Lower leg skin (tissue), 4 donors: ENCODE data around the gene PPIP5K2. TPM values are rescaled to one million over a fixed set of nuclear protein-coding genes. Genes with fewer than 3 reads are reported as not detected.

Source experiments
- DNase-seq, 2 donors: peaks; one replicate each; pipeline ENCODE4 v3.0.0-alpha.2; 2019; ENCODE audit warnings: low spot score in 2 of 2
- H3K4me3 ChIP-seq: fragments of 200-600 bp; sonication (generic); 2 replicates; pipeline ENCODE4 v1.5.1; 2017; ENCODE audit warnings: mild to moderate bottlenecking, low read depth; ENCODE audit not compliant: poor library complexity, severe bottlenecking
- POLR2A ChIP-seq, 2 donors: fragments of 450-650 bp; IDR thresholded peaks; one replicate each; pipeline ENCODE4 v1.6.1; 2016 to 2017; ENCODE audit warnings: antibody characterized with exemption in 2 of 2, mild to moderate bottlenecking in 1 of 2, moderate library complexity in 1 of 2
- WGBS, 2 donors: methylation state at CpG; one replicate each; pipeline ENCODE4 v1.1.5; 2018; 5-methylcytosine and 5-hydroxymethylcytosine counted together
- intact Hi-C: fragments of 100-400 bp; cut with DNase I; formaldehyde crosslinking; loops from one replicate; pipeline ENCODE4 v1.15.0; 2023; ENCODE audit warnings: low total_unique reads
- total RNA-seq, 4 donors: library from RNA; depleted of rRNA; stranded (reverse); fragments of >200 nt; gene quantifications; one replicate each; pipeline ENCODE4 v1.1.0, GENCODE V29; 2016
- TF ChIP-seq, protein P1 (sequence below), 3 donors: fragments of 450-650 bp; IDR thresholded peaks; one replicate each; pipeline ENCODE4 v1.5.1; 2016; ENCODE audit warnings: antibody characterized with exemption in 3 of 3, mild to moderate bottlenecking in 3 of 3, moderate library complexity in 2 of 3

The PPIP5K2 gene
- total RNA-seq, 4 donors from 2014 or later, result 14.2 to 36.7 (median 20.1) TPM

DNA sequence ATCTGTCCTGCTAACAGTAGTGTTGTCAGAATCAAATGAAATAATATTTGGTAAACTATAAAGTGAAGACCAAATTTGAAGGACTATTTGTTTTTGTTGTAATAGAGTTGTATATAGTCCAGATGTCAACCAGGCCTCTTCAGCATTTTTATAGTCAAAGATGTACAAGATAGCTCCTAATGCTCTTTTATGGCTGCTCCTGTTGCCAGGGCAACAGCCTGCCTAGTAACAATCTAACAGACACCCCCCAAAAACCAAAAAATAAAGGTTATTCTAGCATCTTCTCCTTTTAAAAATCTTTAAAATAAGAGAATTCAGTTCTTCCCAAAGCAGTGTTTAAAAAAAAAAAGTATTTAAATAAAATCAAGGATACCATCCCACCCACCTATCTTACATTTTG is 89.0 kb downstream of the PPIP5K2 start:
- no peak for TF ChIP-seq POLR2A (IDR thresholded peaks at IDR 0.05)
- TF ChIP-seq, protein P1, sequence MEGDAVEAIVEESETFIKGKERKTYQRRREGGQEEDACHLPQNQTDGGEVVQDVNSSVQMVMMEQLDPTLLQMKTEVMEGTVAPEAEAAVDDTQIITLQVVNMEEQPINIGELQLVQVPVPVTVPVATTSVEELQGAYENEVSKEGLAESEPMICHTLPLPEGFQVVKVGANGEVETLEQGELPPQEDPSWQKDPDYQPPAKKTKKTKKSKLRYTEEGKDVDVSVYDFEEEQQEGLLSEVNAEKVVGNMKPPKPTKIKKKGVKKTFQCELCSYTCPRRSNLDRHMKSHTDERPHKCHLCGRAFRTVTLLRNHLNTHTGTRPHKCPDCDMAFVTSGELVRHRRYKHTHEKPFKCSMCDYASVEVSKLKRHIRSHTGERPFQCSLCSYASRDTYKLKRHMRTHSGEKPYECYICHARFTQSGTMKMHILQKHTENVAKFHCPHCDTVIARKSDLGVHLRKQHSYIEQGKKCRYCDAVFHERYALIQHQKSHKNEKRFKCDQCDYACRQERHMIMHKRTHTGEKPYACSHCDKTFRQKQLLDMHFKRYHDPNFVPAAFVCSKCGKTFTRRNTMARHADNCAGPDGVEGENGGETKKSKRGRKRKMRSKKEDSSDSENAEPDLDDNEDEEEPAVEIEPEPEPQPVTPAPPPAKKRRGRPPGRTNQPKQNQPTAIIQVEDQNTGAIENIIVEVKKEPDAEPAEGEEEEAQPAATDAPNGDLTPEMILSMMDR (IDR thresholded peaks at IDR 0.05), result no peak
- no peak overlapping the region for H3K4me3 ChIP-seq
- intact Hi-C loops, result no loop called here
- no peak for DNase-seq

DNA sequence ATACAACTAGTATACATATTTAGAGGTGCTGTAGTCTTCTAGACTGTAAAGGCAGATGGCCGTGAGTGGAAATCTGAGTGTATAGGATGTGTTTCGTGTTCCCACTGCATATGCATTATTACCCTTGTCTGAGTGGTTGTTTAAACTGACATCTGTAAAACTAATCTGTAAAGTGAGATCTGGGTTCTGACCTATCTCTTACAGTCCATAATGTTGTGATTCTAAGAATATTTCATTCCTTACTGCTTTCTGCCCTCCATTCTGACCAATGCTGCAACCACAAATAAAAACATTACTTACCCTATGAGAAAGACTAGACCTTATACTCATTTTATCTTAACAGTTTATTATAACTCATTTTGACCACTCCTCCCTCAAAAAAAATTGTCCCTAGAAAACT is 90.9 kb downstream of the PPIP5K2 start:
- 97 to 98% methylated on average over 2 of the region's 2 CpGs for WGBS, 2 donors
- TF ChIP-seq, protein P1 (IDR thresholded peaks at IDR 0.05), result no peak
- no peak for TF ChIP-seq POLR2A (IDR thresholded peaks at IDR 0.05)
- DNase-seq, result no peak
- intact Hi-C loops, result no loop called here
- no peak overlapping the region for H3K4me3 ChIP-seq

DNA sequence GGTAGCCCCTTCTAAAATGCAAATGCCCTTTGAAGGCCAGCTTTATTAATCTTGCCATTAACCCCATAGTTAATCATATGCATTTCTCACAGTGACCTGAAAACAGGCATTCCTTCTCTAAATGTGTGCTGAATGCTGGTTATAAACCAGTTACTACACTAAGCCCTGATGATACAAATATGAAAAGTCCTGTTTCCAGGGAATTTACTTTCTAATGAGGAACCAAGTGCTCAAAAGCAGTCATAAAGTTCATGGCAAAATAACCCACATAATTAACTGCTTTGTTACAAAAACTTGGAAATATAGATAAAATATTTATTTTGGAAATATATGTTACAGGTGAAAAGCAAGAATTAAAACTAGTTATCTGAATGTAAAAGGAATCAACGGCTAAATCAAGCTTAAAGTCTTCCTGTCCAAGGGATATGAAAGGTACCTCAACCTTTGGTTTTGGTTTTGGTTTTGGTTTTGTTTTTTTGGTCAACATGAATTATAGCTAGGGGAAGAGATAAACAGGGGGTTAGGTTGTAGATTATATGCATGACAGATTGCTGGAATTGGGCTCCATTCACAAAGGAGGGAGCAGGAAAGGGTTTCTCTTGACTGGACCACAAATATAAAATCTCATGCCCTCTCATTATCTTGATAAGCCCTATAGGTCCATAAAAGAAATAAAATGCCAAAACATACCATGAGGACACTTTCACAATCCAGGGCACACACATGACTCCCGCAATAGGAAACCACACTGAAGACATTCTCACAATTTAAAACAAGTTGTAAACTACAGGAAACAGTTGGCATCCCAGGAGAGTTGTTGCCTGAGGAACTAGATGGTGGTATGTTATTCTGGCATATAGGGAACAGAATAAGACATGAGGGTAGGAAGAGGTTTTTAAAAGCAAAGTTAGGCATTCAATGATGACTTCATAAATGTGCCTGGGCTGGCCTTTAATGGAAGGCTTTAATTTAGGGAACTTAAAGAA is 91.8 kb downstream of the PPIP5K2 start:
- WGBS, 2 donors, result 70 to 82% methylated on average over 2 of the region's 2 CpGs
- H3K4me3 ChIP-seq, result no peak overlapping the region

DNA sequence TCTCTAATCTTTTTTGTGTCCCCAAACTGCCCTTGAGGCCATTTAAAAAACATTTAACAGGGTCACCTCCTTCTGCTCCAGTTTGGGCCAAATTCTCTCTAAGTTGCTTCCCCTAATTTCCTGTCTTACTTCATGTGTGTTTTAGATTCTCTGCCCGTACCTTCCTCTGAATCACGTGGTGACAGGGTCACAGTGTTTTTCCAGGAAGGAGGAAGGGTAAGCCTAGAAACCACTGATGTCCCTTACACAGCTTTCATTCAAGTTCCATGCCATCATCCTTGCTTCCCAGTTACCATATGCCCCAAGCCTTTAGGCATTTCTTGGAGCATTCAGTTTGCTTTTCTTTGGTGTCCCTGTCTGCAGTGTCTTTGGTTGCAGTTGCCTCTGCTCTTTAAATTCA is 96.0 kb downstream of the PPIP5K2 start:
- intact Hi-C loops, result no loop called here
- H3K4me3 ChIP-seq, result no peak overlapping the region
- WGBS, 2 donors, result 28 to 34% methylated on average over 2 of the region's 2 CpGs
- no peak for DNase-seq
- TF ChIP-seq POLR2A (IDR thresholded peaks at IDR 0.05), result no peak
- TF ChIP-seq, protein P1 (IDR thresholded peaks at IDR 0.05), result no peak

More for the DNA sequence above, 91.8 kb downstream of the PPIP5K2 start:
- TF ChIP-seq, protein P1 (IDR thresholded peaks at IDR 0.05), result no peak
- no peak for TF ChIP-seq POLR2A (IDR thresholded peaks at IDR 0.05)
- no peak for DNase-seq
- intact Hi-C loops, result no loop called here

DNA sequence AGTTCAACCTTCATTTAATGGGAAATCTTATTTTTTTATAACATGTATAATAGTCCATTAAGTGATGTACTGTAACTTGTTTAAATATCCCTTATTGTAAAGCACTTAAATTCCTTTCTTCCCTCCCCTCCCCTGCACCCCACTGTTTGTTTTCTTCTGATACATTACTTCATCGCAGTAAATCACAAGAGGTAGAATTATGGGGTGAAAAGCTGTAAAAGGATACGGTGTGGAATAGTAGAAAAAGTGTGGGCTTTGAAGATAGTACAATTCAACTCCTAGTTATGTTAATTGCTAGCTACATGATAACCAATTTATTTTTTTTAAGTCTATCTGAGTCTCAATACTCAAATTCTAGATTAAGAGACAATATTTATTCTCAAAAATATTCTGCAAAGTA is 96.6 kb downstream of the PPIP5K2 start:
- intact Hi-C loops, result no loop called here
- no peak overlapping the region for H3K4me3 ChIP-seq
- TF ChIP-seq, protein P1 (IDR thresholded peaks at IDR 0.05), result no peak
- TF ChIP-seq POLR2A (IDR thresholded peaks at IDR 0.05), result no peak
- DNase-seq, result no peak
- 58 to 61% methylated on average over 2 of the region's 2 CpGs for WGBS, 2 donors
